Breast epithelium (tissue), 4 donors: ENCODE results near the gene VANGL1. TPM values are rescaled to one million over a fixed set of nuclear protein-coding genes. Genes with fewer than 3 reads are reported as not detected.

ENCODE experiments used
- DNase-seq, 2 donors: peaks; one replicate each; pipeline ENCODE4 v3.0.0-alpha.2; 2019; ENCODE audit warnings: low spot score in 2 of 2
- H3K27ac ChIP-seq, 2 donors: fragments of 200-600 bp; sonication (generic) in 1 of 2; one replicate each; pipeline ENCODE4 v1.5.1; 2016 to 2019; ENCODE audit warnings: mild to moderate bottlenecking in 1 of 2
- H3K27me3 ChIP-seq, 2 donors: fragments of 200-600 bp; sonication (generic) in 1 of 2; one replicate each; pipeline versions ENCODE4 v1.5.1 to v1.6.0; 2017 to 2019; ENCODE audit warnings: control low read depth in 1 of 2, mild to moderate bottlenecking in 1 of 2
- H3K36me3 ChIP-seq: fragments of 200-600 bp; one replicate; pipeline ENCODE4 v1.5.1; 2019
- H3K4me1 ChIP-seq, 2 donors: fragments of 200-600 bp; sonication (generic); one replicate each; pipeline ENCODE4 v1.5.1; 2016 to 2019; ENCODE audit warnings: control low read depth in 1 of 2
- H3K4me3 ChIP-seq, 3 donors: fragments of 200-600 bp; sonication (generic); 1 replicate in 2 of 3; 2 replicates in 1 of 3; pipeline ENCODE4 v1.5.1; 2016 to 2019; ENCODE audit warnings: mild to moderate bottlenecking in 3 of 3, moderate library complexity in 2 of 3
- H3K9me3 ChIP-seq, 2 donors: fragments of 200-600 bp; sonication (generic) in 1 of 2; one replicate each; pipeline ENCODE4 v1.5.1; 2016 to 2019; ENCODE audit warnings: control low read depth in 1 of 2
- CTCF ChIP-seq, 3 donors: fragments of 450-650 bp; IDR thresholded peaks; one replicate each; pipeline ENCODE4 v1.5.1; 2016 to 2017; ENCODE audit warnings: antibody characterized with exemption in 3 of 3, mild to moderate bottlenecking in 3 of 3, moderate library complexity in 3 of 3
- POLR2A ChIP-seq: fragments of 450-650 bp; IDR thresholded peaks from one replicate; pipeline ENCODE4 v1.6.1; 2016; ENCODE audit warnings: antibody characterized with exemption, mild to moderate bottlenecking, moderate library complexity
- POLR2AphosphoS5 ChIP-seq, 3 donors: sonication (generic); formaldehyde crosslinking; IDR thresholded peaks; one replicate each; pipeline ENCODE4 v1.6.1; 2017; ENCODE audit warnings: antibody characterized with exemption in 3 of 3
- intact Hi-C: fragments of 100-400 bp; cut with DNase I; formaldehyde crosslinking; loops from one replicate; pipeline ENCODE4 v1.15.1; 2023; ENCODE audit warnings: low total_unique reads
- total RNA-seq, 3 donors: library from RNA; depleted of rRNA; stranded (reverse); fragments of >200 nt; gene quantifications; one replicate each; pipeline ENCODE4 v1.1.0, GENCODE V29; 2016

Gene VANGL1
- total RNA-seq, 3 donors from 2014 or later, result 6.6 to 7.5 (median 7.5) TPM

- peaks cover 0 to 6% of the 10 kb centered on the region in 2 donors for H3K4me1 ChIP-seq
Measured at GRCh38 chr1:115670476-115671175, 28.9 kb downstream of the VANGL1 start.

GRCh38 chr1:115671176-115671934, 29.6 kb downstream of the VANGL1 start:
- no peak overlapping the region for H3K27ac ChIP-seq
- H3K4me1 ChIP-seq, result peaks cover 0 to 3% of the 10 kb centered on the region in 2 donors
- TF ChIP-seq CTCF (IDR thresholded peaks at IDR 0.05) (no peak), POLR2AphosphoS5 (IDR thresholded peaks at IDR 0.05) (no peak), POLR2A (no peak)
- H3K36me3 ChIP-seq, result no peaks in the 10 kb centered on the region
- H3K4me3 ChIP-seq, result no peak overlapping the region
- intact Hi-C loops, result no loop called here
- DNase-seq, result no peak
- no peaks in the 10 kb centered on the region for H3K27me3 ChIP-seq
- H3K9me3 ChIP-seq, result no peaks in the 10 kb centered on the region

More at GRCh38 chr1:115670476-115671175, 28.9 kb downstream of the VANGL1 start:
- Histone ChIP-seq H3K27ac (no peak overlapping the region), H3K4me3 (no peak overlapping the region), H3K27me3 (no peaks in the 10 kb centered on the region), H3K36me3 (no peaks in the 10 kb centered on the region), H3K9me3 (no peaks in the 10 kb centered on the region)
- no peak for DNase-seq
- intact Hi-C loops, result no loop called here
- TF ChIP-seq POLR2AphosphoS5 (IDR thresholded peaks at IDR 0.05) (no peak), CTCF (IDR thresholded peaks at IDR 0.05) (no peak), POLR2A (no peak)

GRCh38 chr1:115672224-115673009, 30.6 kb downstream of the VANGL1 start:
- Histone ChIP-seq H3K27ac (no peak overlapping the region), H3K36me3 (no peaks in the 10 kb centered on the region), H3K9me3 (no peaks in the 10 kb centered on the region), H3K4me1 (no peaks in the 10 kb centered on the region), H3K27me3 (no peaks in the 10 kb centered on the region), H3K4me3 (no peak overlapping the region)
- intact Hi-C loops, result no loop called here
- no peak for DNase-seq
- TF ChIP-seq POLR2AphosphoS5 (IDR thresholded peaks at IDR 0.05) (no peak), POLR2A (no peak), CTCF (IDR thresholded peaks at IDR 0.05) (no peak)

GRCh38 chr1:115676498-115677181, 34.9 kb downstream of the VANGL1 start:
- H3K27ac ChIP-seq, result peak overlapping the region in 1 of 2 donors; percentile 66
- H3K36me3 ChIP-seq, result no peaks in the 10 kb centered on the region
- peak in 1 of 2 donors; percentile 49 for DNase-seq
- no peaks in the 10 kb centered on the region for H3K9me3 ChIP-seq
- intact Hi-C loops, result no loop called here
- no peak for TF ChIP-seq POLR2AphosphoS5 (IDR thresholded peaks at IDR 0.05)
- no peak for TF ChIP-seq CTCF (IDR thresholded peaks at IDR 0.05)
- TF ChIP-seq POLR2A, result no peak
- H3K27me3 ChIP-seq, result no peaks in the 10 kb centered on the region
- no peaks in the 10 kb centered on the region for H3K4me1 ChIP-seq
- H3K4me3 ChIP-seq, result no peak overlapping the region
